SU-DHL-6 (cell line): ENCODE data around the gene PTCH2.

Experiments used
- H2AFZ ChIP-seq: fragments of 200-600 bp; sonication (generic); 2 replicates; pipeline ENCODE4 v1.6.1; 2014; ENCODE audit warnings: low read depth, mild to moderate bottlenecking, moderate library complexity, mixed read lengths, antibody characterized with exemption, low read length; ENCODE audit not compliant: severe bottlenecking
- H3F3A ChIP-seq: fragments of 200-600 bp; shearing (Covaris generic); 2 replicates; pipeline ENCODE4 v1.6.0; 2016; ENCODE audit warnings: antibody characterized with exemption, mild to moderate bottlenecking; ENCODE audit not compliant: insufficient read depth
- H3K27ac ChIP-seq: fragments of 200-600 bp; sonication (generic); 2 replicates; pipeline ENCODE4 v1.5.1; 2016; ENCODE audit warnings: low read depth, mild to moderate bottlenecking, low read length, moderate library complexity, mixed read lengths
- H3K27me3 ChIP-seq: fragments of 200-600 bp; sonication (generic), shearing (Covaris generic); 2 replicates; pipeline ENCODE4 v1.6.0; 2014; ENCODE audit warnings: mild to moderate bottlenecking, low read length
- H3K36me3 ChIP-seq: fragments of 200-600 bp; sonication (generic); 2 replicates; pipeline ENCODE4 v1.6.1; 2014; ENCODE audit warnings: mild to moderate bottlenecking, low read length, mixed read lengths
- H3K4me2 ChIP-seq: fragments of 300-600, 200-600 bp; shearing (Covaris generic), sonication (generic); 2 replicates; pipeline ENCODE4 v1.6.0; 2014; ENCODE audit warnings: low read length, low read depth, mild to moderate bottlenecking; ENCODE audit not compliant: poor library complexity, severe bottlenecking
- H3K4me3 ChIP-seq: fragments of 200-600 bp; sonication (generic); 2 replicates; pipeline ENCODE4 v1.5.1; 2014; ENCODE audit warnings: antibody characterized with exemption, low read length, mild to moderate bottlenecking, mixed read lengths; ENCODE audit not compliant: insufficient read depth, poor library complexity, severe bottlenecking
- H3K79me2 ChIP-seq: fragments of 200-600 bp; sonication (generic); 2 replicates; pipeline ENCODE4 v1.6.1; 2014; ENCODE audit warnings: mild to moderate bottlenecking, low read length, moderate library complexity; ENCODE audit not compliant: insufficient read depth
- H3K9ac ChIP-seq: fragments of 200-600 bp; sonication (generic); 2 replicates; pipeline ENCODE4 v1.7.0; 2014; ENCODE audit warnings: mild to moderate bottlenecking, low read length
- H3K9me2 ChIP-seq: fragments of 200-600 bp; sonication (generic); replicated peaks from 2 replicates; pipeline ENCODE4 v1.6.1; 2014; ENCODE audit warnings: low read length; ENCODE audit not compliant: insufficient read depth
- H3K9me3 ChIP-seq: fragments of 200-600 bp; sonication (generic); 2 replicates; pipeline ENCODE4 v1.6.1; 2014; ENCODE audit warnings: low read length, mixed read lengths; ENCODE audit not compliant: insufficient read depth
- H4K20me1 ChIP-seq: fragments of 200-600 bp; sonication (generic); 2 replicates; pipeline ENCODE4 v1.6.1; 2014; ENCODE audit warnings: low read depth, mild to moderate bottlenecking, antibody characterized with exemption, low read length, moderate library complexity, mixed read lengths
- CTCF ChIP-seq: fragments of 200-600 bp; sonication (generic); IDR thresholded peaks from one replicate; pipeline ENCODE4 v1.5.1; 2017; ENCODE audit warnings: antibody characterized with exemption, mild to moderate bottlenecking, low read length, moderate library complexity; ENCODE audit not compliant: insufficient read depth, poor library complexity, severe bottlenecking
- EZH2phosphoT487 ChIP-seq: fragments of 200-600 bp; sonication (generic), shearing (Covaris generic); conservative IDR thresholded peaks from 2 replicates; pipeline ENCODE4 v1.6.1; 2018; ENCODE audit warnings: mild to moderate bottlenecking, antibody characterized with exemption, low read length, moderate library complexity, mixed read lengths

PTCH2 gene

GRCh38 chr1:44783697-44784093, 59.4 kb downstream of the PTCH2 start:
- Histone ChIP-seq H3K27me3 (no peaks in the 10 kb centered on the region), H3K79me2 (0 out of 2 replicates have a peak, but pooled peaks cover 1% of the 10 kb centered on the region), H3K4me3 (peak overlapping the region; percentile 29), H3K9me2 (no peaks in the 10 kb centered on the region), H3F3A (peaks cover 65% of the 10 kb centered on the region), H2AFZ (peak overlapping the region; percentile 22), H3K36me3 (peaks cover 5% of the 10 kb centered on the region), H3K9me3 (no peaks in the 10 kb centered on the region), H4K20me1 (peaks cover 1% of the 10 kb centered on the region; the same call in 1 of the 2 replicates), H3K9ac (peak overlapping the region; percentile 50), H3K4me2 (peak overlapping the region; percentile 64), H3K27ac (peak overlapping the region; percentile 58)
- TF ChIP-seq EZH2phosphoT487 (no peak), CTCF (no peak)

DNA sequence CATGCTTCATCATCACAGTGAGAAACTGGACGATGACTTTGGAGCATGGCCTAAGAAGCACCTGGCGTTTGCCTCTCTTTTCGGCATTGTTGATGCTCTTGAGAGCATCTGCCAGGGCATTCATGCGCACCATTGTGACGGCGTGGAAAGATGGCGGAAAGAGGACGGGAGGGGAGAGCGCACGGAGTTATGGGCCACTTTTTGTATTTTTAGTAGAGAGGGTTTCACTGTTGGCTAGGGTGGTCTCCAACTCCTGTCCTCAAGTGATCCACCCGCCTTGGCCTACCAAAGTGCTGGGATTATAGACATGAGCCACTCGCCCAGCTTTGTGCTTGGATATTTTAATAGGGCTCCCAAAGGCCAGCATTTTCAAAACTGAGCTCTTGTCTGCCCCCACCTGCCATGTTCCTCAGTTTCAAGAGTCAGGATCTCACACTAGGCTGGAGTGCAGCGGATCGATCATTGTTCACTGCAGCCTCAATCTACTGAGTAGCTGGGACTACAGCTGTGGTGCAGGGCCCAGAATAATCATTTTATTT, 62.4 kb downstream of the PTCH2 start:
- Histone ChIP-seq H4K20me1 (peaks cover 21% of the 10 kb centered on the region; the same call in 1 of the 2 replicates), H3K27ac (no peak overlapping the region), H3K9me2 (no peaks in the 10 kb centered on the region), H3K9ac (no peak overlapping the region), H2AFZ (no peak overlapping the region), H3K9me3 (no peaks in the 10 kb centered on the region), H3K36me3 (peaks cover 34% of the 10 kb centered on the region), H3F3A (peaks cover 67% of the 10 kb centered on the region), H3K4me2 (no peak overlapping the region), H3K27me3 (no peaks in the 10 kb centered on the region), H3K79me2 (peaks cover 31% of the 10 kb centered on the region), H3K4me3 (no peak overlapping the region)
- TF ChIP-seq CTCF (no peak), EZH2phosphoT487 (no peak)

- no peak overlapping the region for H3K4me2 ChIP-seq
Observed at GRCh38 chr1:44778705-44779576, 64.1 kb downstream of the PTCH2 start.

More at GRCh38 chr1:44778705-44779576, 64.1 kb downstream of the PTCH2 start:
- no peak overlapping the region for H3K4me3 ChIP-seq
- no peaks in the 10 kb centered on the region for H3K9me2 ChIP-seq
- H3K27me3 ChIP-seq, result no peaks in the 10 kb centered on the region
- H3K36me3 ChIP-seq, result peaks cover 34% of the 10 kb centered on the region
- no peak overlapping the region for H2AFZ ChIP-seq
- H4K20me1 ChIP-seq, result peaks cover 21% of the 10 kb centered on the region; the same call in 1 of the 2 replicates
- no peak overlapping the region for H3K27ac ChIP-seq
- TF ChIP-seq EZH2phosphoT487, result no peak
- no peak for TF ChIP-seq CTCF
- no peaks in the 10 kb centered on the region for H3K9me3 ChIP-seq
- peaks cover 64% of the 10 kb centered on the region for H3F3A ChIP-seq
- peaks cover 43% of the 10 kb centered on the region for H3K79me2 ChIP-seq
- H3K9ac ChIP-seq, result no peak overlapping the region
